Measurements from ENCODE around the gene TBX18.

- TF ChIP-seq CTCF (IDR thresholded peaks at IDR 0.05) (no peak), POLR2A (IDR thresholded peaks at IDR 0.05) (peak in 1 of 2 donors; percentile 14)
Measured at GRCh38 chr6:84764332-84765049, at the start of gene TBX18.

All from uterus (tissue), 2 donors.